T-helper 17 cell (primary cell): ENCODE data around the gene NHS. TPM values are rescaled to one million over a fixed set of nuclear protein-coding genes. Genes with fewer than 3 reads are reported as not detected.

Experiments used
- ATAC-seq: fragments of 150-1000 bp; cut with Tn5 transposase; 2 replicates; pipeline ENCODE4 v1.10.0; 2021; ENCODE audit warnings: mild to moderate bottlenecking, moderate library complexity
- DNase-seq, 3 donors: peaks; one replicate each; pipeline versions ENCODE4 v3.0.0 to v3.0.0-alpha.2; 2020 to 2021
- H3K9me3 ChIP-seq: one replicate; pipeline ENCODE4 v1.7.0; 2013; ENCODE audit warnings: low read length, mild to moderate bottlenecking; ENCODE audit not compliant: control insufficient read depth, poor library complexity, severe bottlenecking
- H3K27ac Mint-ChIP-seq: one replicate; pipeline ENCODE4 v1.8.0; 2022; ENCODE audit warnings: mild to moderate bottlenecking, moderate library complexity, mixed read lengths
- H3K27me3 Mint-ChIP-seq: one replicate; pipeline ENCODE4 v1.8.0; 2022; ENCODE audit warnings: mixed read lengths
- H3K36me3 Mint-ChIP-seq: one replicate; pipeline ENCODE4 v1.8.0; 2022; ENCODE audit warnings: low read depth, mixed read lengths
- H3K4me1 Mint-ChIP-seq: one replicate; pipeline ENCODE4 v1.8.0; 2022; ENCODE audit warnings: mild to moderate bottlenecking, mixed read lengths
- H3K4me3 Mint-ChIP-seq: one replicate; pipeline ENCODE4 v1.8.0; 2022; ENCODE audit warnings: mild to moderate bottlenecking, moderate library complexity, mixed read lengths
- total RNA-seq, 4 donors: library from RNA in 2 of 4; stranded (reverse) in 2 of 4; gene quantifications; one replicate each; pipeline ENCODE4 v1.2.3 and lab custom pipeline; 2022 to 2026

NHS gene
- total RNA-seq, 2 donors from 2014 or later = 0.07 TPM; not detected in 1

DNA sequence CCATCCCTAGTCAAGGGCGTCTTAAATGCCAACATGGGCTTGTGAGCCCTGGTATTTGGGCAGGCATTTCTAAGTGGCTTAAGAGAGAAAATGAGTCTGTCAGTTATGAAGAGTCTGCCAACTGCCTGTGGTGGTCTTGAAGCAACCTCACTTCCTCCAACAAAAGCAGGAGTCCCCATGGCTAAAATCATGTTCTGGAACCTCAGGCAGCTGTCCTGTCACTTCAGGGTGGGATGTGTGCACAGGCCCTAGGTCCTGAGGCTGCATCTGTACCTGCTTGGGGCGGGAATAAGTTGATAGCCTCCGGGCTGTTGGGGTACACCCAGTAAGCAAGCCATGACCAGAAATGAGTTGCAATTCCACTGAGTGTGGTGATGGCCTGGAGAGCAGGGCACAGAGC, 247.3 kb downstream of the NHS start:
- Mint-ChIP-seq H3K27me3 (no peaks in the 10 kb centered on the region), H3K4me3 (no peak overlapping the region), H3K36me3 (no peaks in the 10 kb centered on the region), H3K27ac (no peak overlapping the region), H3K4me1 (no peaks in the 10 kb centered on the region)
- no peak for ATAC-seq
- no peaks in the 10 kb centered on the region for H3K9me3 ChIP-seq
- no peak for DNase-seq

DNA sequence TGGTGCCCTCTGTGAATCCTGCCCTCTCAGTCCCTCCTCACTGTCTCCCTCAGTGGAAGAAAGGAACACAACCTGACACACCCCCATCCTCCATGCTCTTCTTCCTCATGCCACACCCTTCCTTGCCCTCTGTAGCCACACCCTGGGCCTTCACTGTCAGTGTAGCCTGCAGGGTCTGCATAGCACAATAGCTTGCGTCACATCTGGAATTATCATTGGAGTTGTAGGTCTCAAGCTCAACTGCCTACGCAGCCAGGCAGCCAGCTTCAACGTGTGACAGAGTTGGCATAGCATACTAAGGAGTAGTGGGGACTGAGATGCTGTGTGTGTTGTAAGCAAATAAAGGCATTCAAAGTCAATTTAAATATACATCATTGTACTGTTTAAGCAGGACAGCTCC, 248.8 kb downstream of the NHS start:
- Mint-ChIP-seq H3K27ac (no peak overlapping the region), H3K27me3 (no peaks in the 10 kb centered on the region), H3K36me3 (no peaks in the 10 kb centered on the region), H3K4me1 (no peaks in the 10 kb centered on the region), H3K4me3 (no peak overlapping the region)
- no peaks in the 10 kb centered on the region for H3K9me3 ChIP-seq
- ATAC-seq = no peak
- DNase-seq = no peak

DNA sequence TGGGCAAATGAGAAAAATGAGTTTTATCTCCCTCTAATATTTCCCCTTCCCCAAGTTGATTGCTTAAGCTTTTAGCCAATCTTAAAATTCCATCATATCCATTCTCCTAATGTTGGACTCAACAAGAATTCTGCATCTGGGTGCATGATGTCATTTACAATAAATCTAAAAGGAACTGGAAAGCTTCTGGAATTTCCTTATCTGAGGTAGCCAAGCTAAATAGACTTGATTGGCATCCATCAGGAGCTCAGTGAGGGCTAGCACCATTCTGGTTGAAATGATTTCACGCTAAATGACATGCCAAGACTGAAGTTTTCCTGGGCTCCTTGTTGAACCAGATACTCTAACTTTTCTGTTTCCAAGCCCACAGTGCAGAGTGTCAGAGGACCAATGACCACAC, 252.0 kb downstream of the NHS start:
- no peak overlapping the region for H3K27ac Mint-ChIP-seq
- H3K4me1 Mint-ChIP-seq = no peaks in the 10 kb centered on the region
- ATAC-seq (no peak), DNase-seq (no peak)
- H3K36me3 Mint-ChIP-seq = no peaks in the 10 kb centered on the region
- H3K4me3 Mint-ChIP-seq = no peak overlapping the region
- no peaks in the 10 kb centered on the region for H3K9me3 ChIP-seq
- H3K27me3 Mint-ChIP-seq = no peaks in the 10 kb centered on the region

DNA sequence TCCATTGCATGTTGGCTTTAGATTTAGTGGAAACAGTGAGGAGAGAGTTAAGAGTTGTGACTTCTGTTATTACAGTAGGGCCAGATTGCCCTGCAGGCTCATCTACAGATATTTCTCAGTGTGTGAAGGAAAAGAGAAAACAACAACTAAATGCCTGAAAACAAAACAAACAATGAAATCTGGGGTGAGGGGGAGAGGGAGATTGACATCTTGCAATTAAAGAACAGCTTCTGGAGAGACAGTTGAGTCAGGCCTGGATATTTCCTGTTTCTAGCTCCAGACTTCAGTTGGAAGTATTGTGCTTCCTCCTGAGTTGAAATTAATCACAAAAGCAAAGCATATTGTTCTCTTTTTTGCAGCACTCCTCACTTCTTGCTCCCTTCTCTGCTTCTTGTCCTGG, 254.0 kb downstream of the NHS start:
- H3K9me3 ChIP-seq = no peaks in the 10 kb centered on the region
- Mint-ChIP-seq H3K27ac (no peak overlapping the region), H3K4me1 (peaks cover 2% of the 10 kb centered on the region), H3K27me3 (no peaks in the 10 kb centered on the region), H3K36me3 (no peaks in the 10 kb centered on the region), H3K4me3 (no peak overlapping the region)
- ATAC-seq (no peak), DNase-seq (no peak)

DNA sequence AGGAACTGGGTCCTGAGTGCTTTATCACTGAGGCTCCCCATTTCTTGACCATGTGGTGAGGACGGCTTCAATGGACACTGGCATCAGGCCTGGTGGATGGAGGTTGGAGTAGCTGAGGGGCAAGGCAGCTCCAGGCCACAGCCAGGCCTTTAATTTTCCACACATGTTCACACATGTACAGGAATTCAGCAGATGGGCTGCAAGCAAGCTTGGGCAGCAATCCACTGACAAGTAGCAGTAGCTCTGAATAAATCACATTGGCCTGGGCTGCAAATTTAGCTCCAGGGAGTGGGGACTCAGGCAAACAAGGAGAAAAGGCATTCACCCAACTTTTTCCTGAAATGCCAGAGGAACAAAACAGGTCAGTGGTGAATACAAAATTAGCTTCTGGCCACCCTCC, 254.5 kb downstream of the NHS start:
- no peaks in the 10 kb centered on the region for H3K9me3 ChIP-seq
- no peaks in the 10 kb centered on the region for H3K27me3 Mint-ChIP-seq
- no peak for ATAC-seq

DNA sequence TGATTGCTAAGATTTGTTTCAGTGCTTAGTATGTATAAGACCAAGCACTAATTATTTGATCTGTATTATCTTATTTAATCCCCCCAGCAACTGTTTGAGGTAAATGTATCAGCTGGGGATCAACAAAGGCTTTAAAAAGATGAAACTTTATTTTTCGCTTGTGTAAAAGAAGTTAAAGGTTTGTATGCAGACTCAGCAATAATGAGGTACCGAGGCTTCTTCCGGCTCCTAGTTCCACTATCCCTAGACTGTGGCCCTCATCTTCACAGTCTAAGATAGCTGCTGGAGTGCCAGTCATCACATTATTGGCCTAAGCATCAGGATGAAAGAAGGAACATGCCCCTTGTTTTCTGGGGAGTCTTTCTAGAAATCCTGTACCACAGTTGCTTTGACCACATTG, 256.6 kb downstream of the NHS start:
- no peaks in the 10 kb centered on the region for H3K36me3 Mint-ChIP-seq
- no peak overlapping the region for H3K4me3 Mint-ChIP-seq
- H3K4me1 Mint-ChIP-seq = peaks cover 2% of the 10 kb centered on the region
- no peak overlapping the region for H3K27ac Mint-ChIP-seq
- ATAC-seq (no peak), DNase-seq (no peak)
- no peaks in the 10 kb centered on the region for H3K9me3 ChIP-seq
- no peaks in the 10 kb centered on the region for H3K27me3 Mint-ChIP-seq

More for the DNA sequence above, 254.5 kb downstream of the NHS start:
- DNase-seq = no peak
- Mint-ChIP-seq H3K4me1 (peaks cover 2% of the 10 kb centered on the region), H3K27ac (no peak overlapping the region), H3K36me3 (no peaks in the 10 kb centered on the region), H3K4me3 (no peak overlapping the region)

DNA sequence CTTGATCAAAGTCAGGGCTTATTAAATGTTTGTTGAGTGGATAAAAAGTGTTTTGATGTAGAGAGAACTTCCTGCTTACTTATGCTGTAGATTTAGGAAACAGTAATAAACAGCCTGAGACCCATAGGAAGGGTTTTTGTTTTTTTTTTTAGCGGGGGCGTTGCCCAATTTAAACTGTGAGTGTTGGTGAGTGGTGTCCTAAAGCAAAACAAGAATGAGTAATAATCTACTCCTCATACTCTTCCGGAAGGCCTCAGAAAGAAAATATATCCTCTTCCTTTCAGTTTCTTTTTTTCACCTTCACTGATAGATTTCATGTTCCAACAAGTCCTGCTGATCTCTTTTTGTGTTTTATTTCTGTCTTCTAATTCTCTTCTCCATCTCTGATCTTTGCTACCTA, 257.9 kb downstream of the NHS start:
- peak overlapping the region; percentile 29 for H3K27ac Mint-ChIP-seq
- no peaks in the 10 kb centered on the region for H3K36me3 Mint-ChIP-seq
- DNase-seq (no peak), ATAC-seq (no peak)
- no peaks in the 10 kb centered on the region for H3K27me3 Mint-ChIP-seq
- peak overlapping the region; percentile 21 for H3K4me3 Mint-ChIP-seq
- H3K4me1 Mint-ChIP-seq = peaks cover 2% of the 10 kb centered on the region
- no peaks in the 10 kb centered on the region for H3K9me3 ChIP-seq

DNA sequence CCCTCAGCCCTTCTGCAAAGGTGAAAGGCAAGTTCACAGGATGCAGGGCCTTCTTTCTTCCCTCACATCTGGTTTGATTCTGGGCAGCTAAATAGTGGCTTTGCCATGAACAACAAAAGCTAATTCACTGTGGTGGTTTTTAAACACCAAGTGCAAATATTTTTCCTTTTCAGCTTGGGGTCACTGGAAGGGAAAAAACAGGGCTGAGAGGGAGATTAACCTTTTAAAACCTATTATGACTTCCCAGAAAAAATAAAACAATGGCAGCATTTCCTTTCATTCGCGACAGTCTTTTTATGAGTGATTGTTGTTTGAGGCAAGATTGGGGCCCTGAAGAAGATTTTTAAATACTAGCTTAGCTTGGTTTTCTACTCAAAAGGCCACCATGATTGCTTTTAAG, 258.5 kb downstream of the NHS start:
- no peak overlapping the region for H3K4me3 Mint-ChIP-seq
- DNase-seq (no peak), ATAC-seq (no peak)
- no peaks in the 10 kb centered on the region for H3K27me3 Mint-ChIP-seq
- H3K9me3 ChIP-seq = no peaks in the 10 kb centered on the region
- H3K36me3 Mint-ChIP-seq = no peaks in the 10 kb centered on the region
- H3K4me1 Mint-ChIP-seq = peaks cover 2% of the 10 kb centered on the region
- peak overlapping the region; percentile 29 for H3K27ac Mint-ChIP-seq

DNA sequence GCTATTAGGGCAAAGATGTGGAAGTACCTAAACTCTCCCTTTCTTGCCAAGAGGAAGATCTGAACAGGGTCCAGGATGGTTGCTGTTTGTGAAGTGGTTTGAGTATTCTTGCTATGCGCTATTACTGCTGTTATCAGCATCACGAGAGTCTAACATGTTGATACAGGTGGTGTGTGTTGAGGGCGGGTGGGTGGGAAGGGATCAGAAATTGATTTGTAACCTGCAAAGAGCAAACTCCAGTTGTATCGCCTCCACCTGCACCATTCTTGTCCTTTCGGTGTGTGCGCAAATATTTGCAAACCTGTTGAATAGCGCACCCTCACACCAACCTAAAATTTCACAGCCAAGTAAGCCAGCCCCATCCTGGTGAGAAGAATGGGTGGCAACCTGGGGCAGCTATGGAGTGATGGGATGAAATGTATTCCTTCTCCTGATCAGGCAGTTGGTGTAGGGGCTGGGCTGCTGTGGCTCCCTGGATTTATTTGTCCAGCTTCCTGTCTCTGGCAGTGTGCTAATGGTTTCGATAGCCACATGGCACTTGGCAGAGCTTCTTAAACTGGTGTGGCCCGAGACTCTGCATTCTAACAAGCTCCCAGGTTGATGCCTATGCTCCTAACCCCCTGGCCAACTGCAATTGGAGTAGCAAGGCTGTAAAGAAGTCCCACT, 259.7 kb downstream of the NHS start:
- ATAC-seq = no peak
- no peak overlapping the region for H3K27ac Mint-ChIP-seq
- H3K27me3 Mint-ChIP-seq = no peaks in the 10 kb centered on the region
- DNase-seq = no peak
- peaks cover 2% of the 10 kb centered on the region for H3K4me1 Mint-ChIP-seq
- H3K9me3 ChIP-seq = no peaks in the 10 kb centered on the region
- no peak overlapping the region for H3K4me3 Mint-ChIP-seq
- H3K36me3 Mint-ChIP-seq = no peaks in the 10 kb centered on the region

DNA sequence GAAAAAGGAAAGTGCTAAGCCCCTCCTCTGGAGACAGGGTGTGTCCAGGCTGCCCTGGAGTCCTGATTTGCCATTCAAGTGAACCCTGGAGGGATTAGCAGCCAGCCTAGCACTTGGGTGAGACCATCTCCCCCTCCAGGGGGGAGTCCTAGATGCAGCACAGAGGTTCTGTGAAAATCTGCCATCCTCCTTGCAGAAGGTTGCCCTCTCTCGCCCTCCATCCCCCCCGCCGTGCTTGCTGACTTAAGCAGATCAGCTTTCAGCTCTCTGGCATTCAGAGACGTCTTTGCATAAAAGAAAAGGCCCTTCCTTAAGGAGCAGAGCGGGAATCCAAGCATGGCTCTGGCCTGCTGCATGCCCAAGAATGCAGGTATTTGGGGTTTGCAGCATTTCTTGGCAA, 260.2 kb downstream of the NHS start:
- Mint-ChIP-seq H3K36me3 (no peaks in the 10 kb centered on the region), H3K27me3 (no peaks in the 10 kb centered on the region), H3K4me3 (no peak overlapping the region), H3K4me1 (peaks cover 2% of the 10 kb centered on the region), H3K27ac (no peak overlapping the region)
- no peaks in the 10 kb centered on the region for H3K9me3 ChIP-seq
- no peak for ATAC-seq
- no peak for DNase-seq

DNA sequence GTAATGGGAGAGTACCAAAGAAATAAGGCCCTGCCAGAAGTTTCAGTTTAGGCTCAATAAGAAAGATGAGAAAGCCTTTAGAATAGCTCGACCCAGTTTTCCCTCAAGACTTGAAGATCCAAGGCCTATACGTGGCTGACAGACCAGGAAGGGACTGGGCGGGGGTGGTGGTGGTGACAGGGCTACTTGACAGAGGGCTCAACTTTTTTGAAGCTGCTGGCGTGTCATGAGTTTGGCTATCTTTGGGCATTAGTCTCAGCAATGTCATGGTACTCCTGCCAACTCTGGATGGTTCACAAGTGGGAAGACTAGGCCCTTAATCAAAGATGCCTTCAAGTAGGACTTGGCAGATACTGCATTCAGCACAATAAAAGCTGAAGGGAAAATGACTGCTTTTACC, 262.2 kb downstream of the NHS start:
- H3K27me3 Mint-ChIP-seq = no peaks in the 10 kb centered on the region
- DNase-seq (no peak), ATAC-seq (no peak)
- no peaks in the 10 kb centered on the region for H3K9me3 ChIP-seq
- H3K4me3 Mint-ChIP-seq = no peak overlapping the region
- H3K27ac Mint-ChIP-seq = no peak overlapping the region
- H3K36me3 Mint-ChIP-seq = no peaks in the 10 kb centered on the region
- peaks cover 2% of the 10 kb centered on the region for H3K4me1 Mint-ChIP-seq

DNA sequence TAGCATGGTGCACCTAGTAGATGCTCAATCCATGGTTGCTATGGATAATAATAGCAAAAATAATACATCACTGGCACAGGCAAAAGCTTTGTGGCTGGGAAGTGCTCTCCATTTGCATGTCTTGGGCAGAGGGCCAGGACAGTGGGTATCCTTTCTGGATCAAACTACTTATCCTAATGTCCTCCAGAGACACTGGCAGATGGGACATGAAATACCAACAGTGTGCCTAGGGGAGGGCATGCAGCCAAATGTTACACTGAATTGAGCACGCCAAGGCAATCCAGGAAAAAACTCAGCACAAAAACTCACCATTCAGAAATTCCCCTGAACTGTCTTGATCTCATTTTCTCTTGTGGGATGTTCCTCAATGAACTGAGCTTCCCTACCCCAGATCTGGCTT, 263.7 kb downstream of the NHS start:
- ATAC-seq = no peak
- H3K36me3 Mint-ChIP-seq = no peaks in the 10 kb centered on the region
- no peak overlapping the region for H3K4me3 Mint-ChIP-seq
- no peaks in the 10 kb centered on the region for H3K9me3 ChIP-seq
- H3K27ac Mint-ChIP-seq = no peak overlapping the region
- no peak for DNase-seq
- H3K27me3 Mint-ChIP-seq = no peaks in the 10 kb centered on the region
- H3K4me1 Mint-ChIP-seq = peaks cover 2% of the 10 kb centered on the region

DNA sequence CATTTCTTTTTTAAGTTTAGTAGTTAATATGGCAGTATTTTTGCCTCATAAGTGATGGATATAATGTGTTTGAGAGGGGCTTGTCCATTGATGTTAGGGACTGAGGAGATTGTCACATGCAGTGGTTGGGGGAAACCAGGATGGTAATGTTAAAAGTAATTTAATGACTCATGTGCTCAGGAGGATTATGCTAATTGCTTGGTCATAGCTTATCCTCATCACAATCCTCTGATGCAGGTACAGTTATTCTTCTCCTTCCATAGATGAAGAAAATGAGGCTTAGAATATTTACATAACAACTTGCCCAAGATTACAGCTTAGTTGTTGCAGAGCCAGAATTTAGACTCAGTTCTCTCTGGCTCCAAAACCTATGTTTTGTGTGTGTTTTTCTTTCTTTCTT, 267.9 kb downstream of the NHS start:
- no peaks in the 10 kb centered on the region for H3K9me3 ChIP-seq
- Mint-ChIP-seq H3K4me3 (no peak overlapping the region), H3K27me3 (no peaks in the 10 kb centered on the region), H3K4me1 (peaks cover 2% of the 10 kb centered on the region), H3K27ac (no peak overlapping the region), H3K36me3 (no peaks in the 10 kb centered on the region)
- ATAC-seq = no peak
- no peak for DNase-seq

DNA sequence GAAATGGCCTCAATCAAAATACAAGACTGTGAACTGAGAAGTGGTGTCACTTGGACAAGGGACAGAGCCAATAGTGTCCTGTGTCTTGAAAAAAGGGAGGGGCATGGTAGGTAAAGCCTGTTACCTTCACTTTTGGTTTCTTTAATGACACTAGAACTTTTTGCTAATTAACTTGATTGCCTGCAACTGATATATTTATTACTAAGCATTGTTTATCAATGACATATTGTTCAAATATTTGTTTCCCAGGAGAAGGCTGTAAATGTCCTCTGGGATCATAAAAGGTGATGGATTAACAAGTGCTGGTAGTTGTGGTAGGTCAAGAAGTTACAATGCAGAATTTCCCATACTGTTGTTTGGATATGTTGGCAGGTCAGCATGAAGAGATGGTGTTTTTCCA, 268.5 kb downstream of the NHS start:
- no peak overlapping the region for H3K27ac Mint-ChIP-seq
- no peaks in the 10 kb centered on the region for H3K36me3 Mint-ChIP-seq
- H3K4me3 Mint-ChIP-seq = no peak overlapping the region
- H3K27me3 Mint-ChIP-seq = no peaks in the 10 kb centered on the region
- no peak for ATAC-seq
- H3K9me3 ChIP-seq = no peaks in the 10 kb centered on the region
- H3K4me1 Mint-ChIP-seq = peaks cover 2% of the 10 kb centered on the region
- DNase-seq = no peak
